ENCODE data around the gene SAMHD1. TPM values are rescaled to one million over a fixed set of nuclear protein-coding genes. Genes with fewer than 3 reads are reported as not detected.

Gene SAMHD1
- total RNA-seq, 1 experiment from 2014 or later: 12.7 TPM

DNA sequence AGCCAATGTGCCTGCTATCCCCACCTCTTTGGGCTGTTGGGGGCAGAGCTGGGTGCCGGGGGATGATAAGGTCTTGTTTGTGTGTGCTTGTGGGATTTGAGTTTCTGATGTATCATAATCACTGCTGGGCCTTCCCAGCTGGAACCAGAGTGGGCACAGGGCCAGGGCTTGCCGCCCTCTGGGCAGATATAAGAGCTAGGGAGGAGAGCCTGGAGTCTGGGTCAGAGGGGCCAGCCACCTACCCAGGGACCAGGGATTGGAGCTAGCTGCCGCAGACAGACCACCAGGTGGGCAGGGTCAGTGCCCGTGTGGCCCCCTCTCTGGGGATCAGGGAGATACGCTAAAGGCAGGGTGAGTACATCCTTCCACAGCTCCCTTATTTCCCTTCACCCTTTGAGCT lies 78.7 kb downstream of the SAMHD1 start:
- DNase-seq (ENCODE audit: low read depth): peak; percentile 59

DNA sequence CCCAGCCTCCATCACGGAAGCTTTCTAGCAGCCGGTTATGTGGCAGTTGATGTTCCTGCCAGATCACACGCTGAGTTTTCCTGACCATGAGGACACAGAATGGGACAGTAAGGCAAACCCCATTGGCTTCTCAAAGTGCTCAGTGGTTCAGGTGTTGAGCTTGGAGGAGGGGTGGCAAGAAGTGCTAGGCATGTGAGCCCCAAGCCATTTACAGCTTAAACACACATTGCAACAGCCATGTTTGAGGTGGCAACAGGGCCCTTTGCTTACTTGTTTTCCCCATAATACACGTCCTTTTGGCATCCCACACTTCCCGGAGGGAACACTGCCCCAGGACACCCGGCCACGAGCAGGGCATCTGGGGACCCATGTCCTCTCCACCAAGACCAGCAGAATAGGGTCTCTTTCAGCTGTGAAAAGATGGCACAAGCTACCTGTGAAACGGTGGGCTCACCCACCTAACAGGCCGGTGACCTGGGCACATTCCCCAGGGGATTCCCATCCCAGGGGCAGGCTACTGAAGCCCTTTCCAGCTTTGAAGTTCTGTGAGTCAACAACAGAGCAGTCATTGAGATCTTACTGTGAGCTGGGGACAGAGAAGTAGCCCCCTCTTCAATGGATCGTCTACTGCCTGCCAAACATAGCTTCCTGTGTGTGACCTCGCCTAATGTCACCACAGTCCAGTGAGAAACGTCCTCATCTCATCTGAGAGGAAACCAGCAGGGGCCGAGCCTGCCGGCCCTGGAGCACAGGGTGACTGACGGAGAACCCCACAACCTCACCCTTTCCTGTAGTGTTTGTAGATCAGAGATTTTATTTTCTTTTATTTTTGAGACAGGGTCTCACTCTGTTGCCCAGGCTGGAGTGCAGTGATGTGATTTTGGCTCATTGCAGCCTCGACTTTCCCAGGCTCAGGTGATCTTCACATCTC lies 79.6 kb downstream of the SAMHD1 start:
- no peak for DNase-seq (ENCODE audit: low read depth)

DNA sequence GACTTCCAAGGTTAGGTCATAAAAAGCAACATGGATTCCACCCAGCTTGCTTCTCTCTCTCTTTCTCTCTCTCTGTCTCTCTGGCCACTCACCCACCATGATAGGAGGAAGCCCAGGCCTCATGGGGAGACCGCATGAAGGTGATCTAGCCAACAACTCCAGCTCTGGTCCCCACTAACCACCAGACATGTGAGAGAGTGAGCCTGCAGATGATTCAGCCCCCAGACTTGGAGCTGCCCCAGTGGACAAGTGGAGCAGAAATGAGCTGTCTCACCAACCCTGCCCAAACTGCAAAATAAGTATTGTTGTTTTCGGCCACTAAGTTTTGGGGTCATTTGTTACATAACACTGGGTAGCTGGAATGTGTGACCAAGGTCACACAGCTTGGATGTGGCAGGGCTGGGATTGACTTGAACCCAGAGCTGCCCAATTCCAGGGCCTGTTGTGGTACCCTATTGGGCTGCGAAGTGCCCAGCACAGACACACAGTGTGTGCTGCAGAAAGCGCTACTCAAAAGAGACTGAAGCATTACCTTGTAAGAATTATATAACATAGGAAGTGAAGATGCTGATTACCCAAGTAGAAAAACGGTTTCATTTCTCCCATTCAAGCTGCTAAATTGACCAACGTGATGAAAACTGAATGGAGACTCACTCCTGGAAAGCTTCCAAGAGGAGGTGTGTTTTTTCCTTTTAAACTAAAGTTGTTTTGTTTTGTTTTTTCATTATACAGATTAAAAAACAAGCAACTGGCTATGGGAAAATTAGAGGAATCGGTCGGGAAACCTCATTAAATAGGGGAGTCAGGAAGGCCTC lies 84.6 kb downstream of the SAMHD1 start:
- peak; percentile 36 for DNase-seq (ENCODE audit: low read depth)

DNA sequence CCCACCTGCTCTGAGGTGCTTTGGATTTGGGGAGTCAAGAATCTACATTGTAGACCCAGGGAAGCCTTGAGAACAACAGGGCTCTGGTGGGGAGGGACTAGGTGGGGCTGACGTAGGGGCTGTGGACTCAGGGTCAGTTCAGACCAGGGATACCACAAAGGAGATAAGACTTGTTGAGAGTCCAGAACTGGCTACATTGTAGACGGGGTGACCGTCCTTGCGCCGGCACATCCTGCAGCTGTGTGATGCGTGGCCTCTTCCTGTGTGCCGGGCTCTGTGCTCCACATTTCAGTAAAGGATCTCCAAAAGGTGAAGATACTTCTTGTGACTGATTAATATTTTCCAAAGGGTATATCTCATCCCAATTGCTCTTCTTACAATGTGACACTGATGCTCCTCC lies 85.3 kb downstream of the SAMHD1 start:
- no peak for DNase-seq (ENCODE audit: low read depth)

DNA sequence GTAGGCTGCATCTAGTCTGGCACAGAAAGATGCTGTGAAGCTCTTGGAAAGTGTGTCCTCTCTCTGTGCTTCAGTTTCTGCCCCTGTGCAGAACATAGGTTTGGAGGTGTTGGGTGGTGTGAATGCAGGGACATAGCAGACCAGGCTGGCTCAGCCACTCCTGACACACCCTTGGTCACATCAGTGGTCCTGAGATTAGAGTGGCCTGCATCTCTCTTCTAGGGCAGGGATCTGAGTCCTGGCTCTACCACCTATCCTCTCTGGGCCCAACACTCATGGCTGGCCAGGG lies 85.7 kb downstream of the SAMHD1 start:
- DNase-seq (ENCODE audit: low read depth): no peak

DNA sequence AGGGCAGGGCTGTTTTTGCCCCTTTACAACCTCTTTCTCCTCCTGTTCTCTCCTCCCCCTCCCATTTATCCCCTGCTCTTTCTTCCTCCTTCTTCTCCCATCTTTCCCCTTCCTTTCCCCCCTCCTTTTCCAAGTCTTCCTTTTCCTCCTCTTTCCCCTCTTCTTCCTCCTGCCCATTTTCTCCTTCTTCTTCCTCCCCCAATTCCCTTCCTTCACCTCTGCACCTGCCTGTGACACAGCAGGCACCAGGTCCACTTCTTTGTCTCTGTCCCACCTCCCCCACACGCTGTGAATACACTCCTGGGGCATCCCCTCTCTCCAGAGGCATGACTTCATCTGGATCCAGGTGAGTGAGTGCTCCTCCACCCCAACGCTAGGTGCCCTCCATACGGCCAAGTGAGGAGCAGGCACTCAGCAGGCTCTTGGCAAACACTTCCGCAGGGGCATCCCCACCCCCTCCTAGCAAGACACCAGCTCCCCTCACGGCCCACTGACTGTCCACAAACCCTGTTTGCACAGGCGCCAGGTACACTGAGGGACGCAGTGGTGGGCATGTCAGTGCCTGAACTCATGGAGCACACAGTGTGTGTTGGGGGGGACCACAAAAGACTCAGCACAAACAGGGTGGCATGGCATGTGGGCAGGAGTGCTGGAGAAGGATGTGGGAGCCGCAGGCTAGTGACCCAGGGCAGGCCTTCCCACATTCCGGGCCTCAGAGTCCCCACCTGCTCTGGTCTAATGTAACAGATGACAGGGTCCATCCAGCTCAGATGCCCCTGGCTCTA lies 86.2 kb downstream of the SAMHD1 start:
- no peak for DNase-seq (ENCODE audit: low read depth)

DNA sequence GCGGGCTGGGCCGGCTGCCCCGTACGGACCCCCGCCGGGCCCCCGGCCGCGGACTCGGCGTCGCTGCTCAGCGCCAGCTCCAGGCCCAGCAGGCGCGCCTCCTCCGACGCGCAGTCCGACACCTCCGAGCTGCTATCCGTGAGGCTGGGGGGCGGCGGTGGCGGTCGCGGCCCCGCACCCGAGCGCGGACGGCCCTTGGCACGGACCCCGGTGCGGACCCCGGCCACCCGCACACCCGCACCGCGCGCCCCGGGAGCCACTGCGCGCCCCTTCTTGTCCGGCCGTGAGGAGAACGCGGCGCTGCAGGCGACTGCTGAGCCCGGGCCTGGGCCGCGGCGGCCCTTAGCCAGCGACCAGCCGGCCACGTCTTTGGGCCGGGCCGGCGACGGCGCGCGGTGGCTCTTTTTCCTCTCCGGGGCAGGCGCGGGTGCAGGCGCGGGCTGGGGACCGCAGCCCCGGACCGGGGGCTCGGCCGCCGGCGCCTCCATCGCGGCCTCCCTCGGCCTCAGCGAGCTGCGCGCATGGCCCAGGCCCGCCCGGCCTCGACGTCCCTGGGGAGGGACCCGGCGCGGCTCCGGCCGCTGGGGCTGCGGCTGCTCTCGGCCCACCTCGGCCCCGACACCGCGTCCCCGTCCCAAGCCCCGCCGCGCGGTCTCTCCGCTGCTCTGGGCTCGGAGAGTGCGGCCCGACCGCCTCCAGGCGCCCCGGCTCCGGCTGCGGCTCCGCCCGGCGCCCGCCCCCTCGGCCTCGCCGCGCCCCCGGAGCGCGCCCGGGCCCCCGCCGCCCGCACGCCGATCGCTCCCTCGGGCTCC lies 88.4 kb downstream of the SAMHD1 start:
- DNase-seq (ENCODE audit: low read depth): no peak

DNA sequence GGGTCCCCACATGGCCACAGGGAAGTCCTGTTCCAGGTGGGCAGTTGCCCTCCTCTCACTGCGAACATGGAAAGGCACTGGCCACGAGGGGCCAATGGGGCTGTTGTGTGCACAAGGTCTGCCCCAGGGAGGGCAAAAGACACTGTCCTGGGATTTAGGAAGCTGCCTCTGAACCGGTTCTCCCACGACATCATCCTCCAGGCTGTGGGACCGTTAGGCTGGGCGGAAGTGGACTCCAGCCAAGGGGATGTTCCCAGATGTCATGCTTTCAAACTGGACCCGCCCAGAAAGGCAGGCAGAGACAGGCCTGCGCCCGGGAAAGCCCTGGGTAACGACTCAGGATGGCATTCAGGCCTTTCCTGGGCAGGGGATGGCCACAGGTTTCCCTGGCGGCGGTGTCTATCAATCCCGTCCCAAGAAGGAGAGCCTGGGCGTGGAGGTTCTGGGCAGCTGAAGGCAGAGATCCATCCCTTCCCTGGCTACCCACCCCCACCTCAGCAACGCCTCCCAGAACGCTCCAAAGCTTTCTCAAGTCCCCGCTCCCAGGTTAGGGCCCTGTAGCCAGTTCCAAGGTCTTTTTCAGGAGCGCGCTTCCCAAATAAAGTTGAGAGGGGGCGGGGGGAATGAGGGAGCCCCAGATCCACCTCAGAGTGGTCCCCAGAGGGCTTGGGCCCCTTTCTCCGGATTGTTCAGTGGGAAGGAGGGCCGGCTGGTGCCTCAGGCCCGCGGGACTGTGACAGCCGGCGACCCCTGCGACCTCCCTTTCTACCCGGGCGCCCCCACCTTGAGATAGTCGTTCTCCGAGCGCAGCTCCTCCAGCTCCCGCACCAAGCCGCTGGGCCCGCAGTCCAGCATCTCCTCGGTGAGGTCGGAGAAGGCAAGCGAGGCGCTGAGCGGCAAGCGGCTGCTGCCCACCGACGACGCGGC lies 89.4 kb downstream of the SAMHD1 start:
- DNase-seq (ENCODE audit: low read depth): peak; percentile 93

DNA sequence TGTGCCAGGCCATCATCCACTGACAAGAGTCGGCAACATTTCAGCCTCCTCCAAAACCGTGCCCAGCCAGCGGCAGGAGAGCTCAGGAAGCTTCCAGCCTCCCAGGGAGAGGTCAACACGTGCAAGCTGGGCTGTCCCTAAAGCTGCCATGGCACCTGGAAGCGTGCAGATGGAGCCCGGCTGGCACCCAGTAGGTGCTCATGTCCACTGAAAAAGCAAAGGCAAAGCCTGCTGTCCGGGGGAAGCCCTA lies 90.0 kb downstream of the SAMHD1 start:
- peak; percentile 34 for DNase-seq (ENCODE audit: low read depth)

DNA sequence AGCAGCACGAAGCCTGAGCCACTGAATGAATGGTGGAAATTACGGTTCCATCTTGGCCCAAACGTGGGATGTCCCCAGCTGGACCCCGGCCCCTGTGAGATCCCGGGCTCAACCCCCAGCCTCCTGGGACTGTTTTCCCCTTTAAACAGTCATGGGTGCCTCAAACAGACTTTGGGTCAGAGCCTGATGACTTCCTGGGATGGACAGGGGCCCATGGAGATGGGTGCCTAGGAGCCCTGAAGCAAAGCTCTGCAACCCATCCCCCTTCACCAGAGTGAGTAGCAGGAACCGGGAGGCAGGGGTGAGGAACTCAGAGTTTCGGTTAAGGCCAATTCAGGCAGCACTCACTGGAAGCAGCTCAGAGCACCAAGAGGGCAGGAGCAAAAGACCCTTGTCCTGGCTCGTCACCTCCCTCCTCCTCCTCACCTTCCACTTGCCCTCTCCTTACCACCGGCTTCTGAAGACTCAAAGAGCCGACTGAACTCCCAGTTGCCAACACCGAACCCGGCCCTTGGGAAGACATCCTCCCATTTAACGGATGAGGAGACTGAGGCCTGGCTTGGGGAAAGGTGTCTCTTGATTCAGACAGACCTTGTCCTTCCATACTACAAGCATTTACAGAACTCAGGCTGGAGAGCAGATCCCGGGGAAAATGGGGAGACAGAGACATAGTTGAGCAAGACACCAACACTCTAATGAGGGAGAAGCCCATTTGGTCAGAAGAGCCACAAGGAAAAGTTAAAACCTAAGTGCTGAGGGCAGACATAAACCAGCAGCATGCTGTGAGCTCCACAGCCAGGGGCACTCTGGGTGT lies 90.5 kb downstream of the SAMHD1 start:
- DNase-seq (ENCODE audit: low read depth): no peak

DNA sequence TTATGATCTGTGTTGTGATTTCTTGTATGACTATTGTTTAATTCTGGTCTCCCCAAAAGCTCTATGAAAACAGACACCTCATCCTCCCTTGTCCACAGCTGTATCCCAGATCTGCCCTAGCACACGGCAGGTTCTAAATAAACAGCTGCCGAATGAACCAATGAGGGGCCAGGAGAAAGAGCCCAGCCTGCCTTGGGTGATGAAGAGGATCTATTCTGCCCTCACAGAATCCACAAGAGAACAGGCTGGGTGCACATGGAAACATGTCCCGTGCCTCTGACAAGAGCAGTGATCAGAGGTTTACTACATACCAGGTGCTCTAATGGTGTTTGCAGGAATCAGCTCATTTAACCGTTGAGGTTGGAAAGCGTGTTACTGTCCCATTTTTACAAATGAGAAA lies 91.2 kb downstream of the SAMHD1 start:
- DNase-seq (ENCODE audit: low read depth): no peak

DNA sequence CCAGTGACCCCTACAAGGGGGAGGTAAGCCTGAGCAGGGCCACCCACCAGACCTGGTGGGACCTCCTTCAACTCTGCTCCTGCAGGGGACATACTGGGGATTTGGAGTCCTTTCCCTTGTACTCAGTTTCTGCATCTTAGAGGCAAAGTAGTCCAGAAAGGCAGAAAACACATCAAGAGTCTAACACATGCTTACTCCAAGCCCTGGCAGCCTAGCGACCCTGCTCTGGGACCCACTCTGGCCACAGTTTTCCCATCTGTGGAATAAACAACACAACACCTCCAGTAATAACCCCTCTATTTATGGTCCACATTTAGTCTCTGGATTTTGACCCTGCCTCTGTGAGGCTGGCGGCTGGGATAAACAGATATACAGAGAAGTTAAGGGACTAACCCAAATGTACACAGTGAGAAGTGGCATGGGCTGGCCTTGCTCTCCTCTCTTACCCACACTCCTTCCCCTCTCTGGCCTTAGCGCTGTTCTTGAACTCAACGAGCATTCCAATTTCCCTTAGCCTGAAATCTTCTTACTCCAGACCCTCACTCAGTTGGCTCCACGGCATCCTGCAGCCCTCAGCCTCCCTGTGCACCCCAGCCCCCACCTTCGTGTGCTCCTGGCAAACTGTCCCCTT lies 91.7 kb downstream of the SAMHD1 start:
- no peak for DNase-seq (ENCODE audit: low read depth)

DNA sequence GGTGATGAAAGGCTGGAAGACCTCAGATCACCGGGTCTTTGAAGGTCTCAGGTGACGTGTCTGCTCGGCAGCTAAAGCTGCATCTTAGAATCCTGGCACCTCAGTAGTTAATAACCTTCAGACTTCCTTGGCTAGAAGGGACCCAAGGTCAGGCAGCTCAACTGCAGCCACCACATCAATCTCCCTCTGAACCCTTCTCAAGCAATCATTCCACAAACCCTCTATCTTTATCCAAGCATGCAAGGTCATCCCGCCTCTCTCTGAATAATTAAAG lies 92.3 kb downstream of the SAMHD1 start:
- no peak for DNase-seq (ENCODE audit: low read depth)

DNA sequence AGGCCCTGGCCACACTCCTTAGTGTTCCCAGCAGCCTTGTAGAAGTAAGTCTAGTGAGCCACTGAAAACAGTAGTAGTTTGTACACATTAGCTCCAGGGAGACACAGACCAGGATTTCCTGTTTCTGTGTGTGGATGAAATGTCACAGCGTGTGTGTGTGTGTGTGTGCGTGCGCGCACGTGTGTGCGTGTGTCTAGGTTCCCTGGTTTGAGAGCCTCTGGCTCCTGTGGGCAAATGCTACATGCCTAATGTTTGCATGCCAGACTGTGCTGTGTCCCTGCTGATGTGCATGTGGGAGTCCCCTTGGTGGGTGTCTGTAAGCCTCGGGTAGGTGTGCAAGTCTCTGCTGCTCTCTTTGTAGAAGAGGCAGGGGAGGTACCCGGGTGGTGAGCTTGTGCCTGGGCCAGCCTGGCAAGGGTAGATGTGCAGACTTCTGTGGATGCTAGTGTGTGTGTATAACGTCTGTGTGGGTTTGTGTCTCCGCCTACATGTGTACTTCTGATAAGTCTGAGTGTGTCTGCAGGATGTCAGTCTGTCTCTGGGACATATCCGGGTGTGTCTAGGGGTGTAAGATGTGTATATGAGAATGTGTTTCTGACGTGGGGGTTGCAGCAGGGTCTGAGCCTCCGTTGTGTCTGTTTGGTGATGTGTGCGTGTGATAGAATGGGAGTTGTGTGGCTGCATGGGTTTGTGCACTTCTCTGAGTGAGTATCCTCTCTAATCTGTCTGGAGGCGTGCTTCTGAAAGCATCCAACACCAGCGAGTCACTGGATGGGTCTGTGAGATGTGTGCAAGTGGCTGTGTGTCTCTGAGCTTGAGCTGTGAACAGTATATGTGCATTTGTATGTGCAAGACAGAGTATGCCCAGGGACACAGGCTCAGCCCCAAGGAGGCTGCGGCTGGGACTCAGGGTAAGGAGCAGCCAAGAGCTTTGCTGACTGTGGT lies 94.5 kb downstream of the SAMHD1 start:
- no peak for DNase-seq (ENCODE audit: low read depth)

DNA sequence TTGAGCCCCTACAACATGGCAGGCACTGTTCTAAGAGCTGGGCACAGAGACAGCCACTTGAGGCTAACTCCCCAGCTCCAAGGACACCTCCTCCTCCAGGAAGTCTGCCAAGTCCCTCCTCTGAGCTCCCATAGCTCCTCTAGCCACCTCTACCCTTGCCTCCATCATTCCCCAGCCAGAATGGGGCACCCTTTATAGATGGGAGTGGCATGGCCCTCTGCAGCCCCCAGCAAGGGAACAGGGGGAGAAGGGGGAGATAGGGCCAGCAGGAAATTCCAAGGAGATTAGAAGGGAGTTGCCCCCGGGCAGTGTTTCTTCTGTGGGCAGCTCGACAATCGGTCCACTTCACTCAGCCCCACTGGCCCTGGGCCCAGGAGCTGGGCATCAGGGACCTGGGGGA lies 95.3 kb downstream of the SAMHD1 start:
- DNase-seq (ENCODE audit: low read depth): peak; percentile 64

DNA sequence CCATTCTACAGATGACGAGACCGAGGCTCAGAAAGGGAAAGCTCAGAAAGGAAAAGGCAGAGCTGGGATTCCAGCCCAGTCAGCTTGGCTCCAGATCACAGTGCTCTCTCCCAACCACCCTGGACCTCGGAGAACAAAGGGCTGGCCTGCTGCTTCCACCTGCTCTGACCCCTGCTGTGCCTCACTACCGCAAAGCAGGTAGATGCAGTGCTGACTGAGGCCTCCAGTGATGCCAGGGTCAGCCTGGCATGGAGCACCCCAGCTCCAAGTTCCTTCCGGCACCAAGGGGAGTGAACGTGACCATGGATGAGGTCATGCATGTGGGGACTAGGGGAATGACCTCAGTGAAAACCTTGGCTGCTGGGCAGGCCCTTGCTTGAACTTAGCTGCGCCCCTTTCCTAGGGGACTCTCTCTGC lies 96.3 kb downstream of the SAMHD1 start:
- DNase-seq (ENCODE audit: low read depth): no peak

DNA sequence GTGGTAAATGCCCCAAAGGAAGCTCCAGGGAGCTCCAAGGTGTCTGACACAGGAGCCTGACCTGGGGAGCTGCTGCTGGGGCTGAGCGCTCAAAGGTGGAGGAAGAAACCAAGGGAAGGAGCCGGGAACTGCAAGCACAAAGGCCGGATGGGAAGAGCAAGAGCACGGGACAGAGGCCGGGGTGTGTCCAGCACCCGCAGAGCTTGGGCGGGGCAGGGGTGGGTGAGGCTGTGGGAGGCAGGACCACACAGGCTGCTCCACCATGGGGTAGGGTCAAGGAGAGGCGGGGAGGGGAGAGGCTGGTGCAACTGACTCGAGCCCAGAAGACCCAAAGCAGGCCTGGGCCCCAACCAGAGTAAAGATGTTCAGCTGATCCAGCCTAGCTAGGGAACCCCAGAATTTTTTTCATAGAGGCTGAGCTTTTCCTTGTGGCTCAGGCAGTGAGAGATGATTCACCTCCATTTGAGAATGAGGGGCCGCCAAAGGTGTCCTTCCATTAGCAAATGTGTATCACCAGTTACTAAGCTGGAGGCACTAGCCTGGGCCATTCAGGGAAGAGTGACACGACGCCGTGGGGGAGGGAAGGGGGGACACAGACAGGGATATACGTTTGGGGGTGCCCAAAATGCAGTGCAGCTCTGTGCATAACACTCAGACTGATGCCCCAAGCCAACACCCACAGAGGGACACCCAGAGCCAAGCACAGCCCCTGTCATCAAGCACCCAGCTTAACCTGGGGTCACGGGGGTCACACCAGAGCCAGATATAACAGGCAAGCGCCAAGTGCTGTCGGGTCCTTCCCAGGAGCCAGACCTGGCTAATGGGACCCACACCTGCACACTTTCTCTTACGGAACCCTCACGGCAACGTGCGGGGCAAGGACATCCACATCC lies 96.9 kb downstream of the SAMHD1 start:
- no peak for DNase-seq (ENCODE audit: low read depth)
